Effector CD8-positive, alpha-beta T cell (primary cell): ENCODE results near the gene PPIP5K2.
"Not testable (repeated sequence)": the region's sequence is repeated elsewhere in the genome, so short reads cannot be mapped to it uniquely, and the experiment has no call there.

Experiments
- DNase-seq: peaks from one replicate; lab custom pipeline; 2025; lab: John Stamatoyannopoulos, UW
- total RNA-seq, 4 experiments: gene quantifications; one replicate each; lab custom pipeline; 2026; lab: John Stamatoyannopoulos, UW

Gene PPIP5K2
- total RNA-seq: 55.9 to 88.0 (median 72.3) reads per million in 4 experiments

DNA sequence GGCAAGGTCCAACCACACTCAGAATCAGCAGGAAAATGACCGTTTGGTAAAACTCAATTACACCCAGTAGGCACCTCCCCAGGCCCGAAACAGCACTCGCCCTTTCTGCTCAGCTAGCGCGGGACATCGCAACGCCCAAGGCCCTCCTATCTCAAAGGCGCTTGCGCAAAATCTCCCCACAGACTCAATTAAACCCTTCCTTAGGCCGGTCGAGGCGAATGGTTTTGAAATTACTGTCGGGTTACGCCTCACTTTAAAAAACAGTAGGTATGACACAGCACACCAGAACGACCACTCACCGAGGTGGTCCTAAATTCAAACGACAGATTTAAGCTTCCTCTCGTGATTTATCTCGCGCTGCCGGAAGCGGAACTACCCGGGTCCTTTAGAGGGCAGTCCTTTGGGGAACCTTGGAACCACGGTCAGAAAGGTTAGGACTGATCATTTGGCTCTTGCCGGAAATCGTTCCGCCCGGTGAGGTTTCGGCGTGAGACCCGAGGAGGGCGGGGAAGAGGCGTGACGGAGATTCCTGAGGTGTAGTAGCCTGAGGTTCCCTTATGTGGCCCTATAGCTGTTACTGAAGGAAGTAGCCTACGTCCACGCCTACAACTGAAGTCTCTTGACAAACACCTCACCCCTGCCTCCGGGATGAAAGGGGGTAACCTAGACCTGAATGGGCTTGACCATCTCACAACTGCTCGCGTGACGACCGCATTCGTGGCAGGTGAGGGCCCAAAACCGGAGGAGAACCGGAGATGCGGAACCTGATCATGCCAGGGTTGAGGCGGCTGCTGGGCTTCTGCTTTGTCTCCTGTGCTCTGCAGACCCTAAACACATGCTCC is at the start of gene PPIP5K2, which contains the start of gene GIN1:
PPIP5K2 (plus strand) TSS at position 537 of the 842 bp plus-strand sequence. CDS start 9,289 bp downstream, outside the sequence.
GIN1 (minus strand) TSS at position 374 of the 842 bp plus-strand sequence. CDS start 11,431 bp downstream, outside the sequence.
- peak; percentile 95 for DNase-seq

- DNase-seq: not testable (repeated sequence)
Observed at GRCh38 chr5:103073500-103073899, 46.6 kb upstream of the PPIP5K2 start.

DNA sequence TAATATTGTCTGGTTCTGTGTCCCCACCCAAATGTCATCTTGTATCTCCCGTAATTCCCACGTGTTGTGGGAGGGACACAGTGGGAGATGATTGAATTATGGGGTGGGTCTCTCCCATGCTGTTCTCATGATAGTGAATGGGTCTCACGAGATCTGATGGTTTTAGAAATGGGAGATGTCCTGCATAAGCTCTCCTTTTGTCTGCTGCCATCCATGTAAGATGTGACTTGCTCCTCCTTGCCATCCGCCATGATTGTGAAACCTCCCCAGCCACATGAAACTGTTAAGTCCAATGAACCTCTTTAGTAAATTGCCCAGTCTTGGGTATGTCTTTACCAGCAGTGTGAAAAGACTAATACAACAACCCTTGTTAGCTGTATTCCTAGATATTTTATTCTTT is 44.7 kb upstream of the PPIP5K2 start:
- no peak for DNase-seq

- no peak for DNase-seq
Observed at GRCh38 chr5:103079796-103080195, 40.3 kb upstream of the PPIP5K2 start.

- DNase-seq: no peak
Observed at GRCh38 chr5:103086547-103086946, 33.6 kb upstream of the PPIP5K2 start.

DNA sequence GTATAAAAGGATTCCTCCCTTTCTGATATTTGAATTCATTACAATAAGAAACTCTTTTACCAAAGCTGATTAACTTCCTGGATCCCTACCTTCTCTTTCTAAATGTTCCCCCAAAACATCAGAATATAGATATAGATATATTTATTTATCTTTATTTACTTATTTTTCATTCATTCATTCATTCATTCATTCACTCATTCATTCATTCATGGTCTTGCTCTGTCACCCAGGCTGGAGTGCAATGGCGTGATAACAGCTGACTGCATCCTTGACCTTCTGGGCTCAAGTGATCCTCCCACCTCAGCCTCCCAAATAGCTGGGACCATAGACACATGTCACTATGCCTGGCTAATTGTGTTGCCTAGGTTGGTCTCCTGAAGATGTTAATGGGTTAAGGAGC is 30.8 kb upstream of the PPIP5K2 start:
- no peak for DNase-seq

- no peak for DNase-seq
Observed at GRCh38 chr5:103090791-103091190, 29.3 kb upstream of the PPIP5K2 start.

DNA sequence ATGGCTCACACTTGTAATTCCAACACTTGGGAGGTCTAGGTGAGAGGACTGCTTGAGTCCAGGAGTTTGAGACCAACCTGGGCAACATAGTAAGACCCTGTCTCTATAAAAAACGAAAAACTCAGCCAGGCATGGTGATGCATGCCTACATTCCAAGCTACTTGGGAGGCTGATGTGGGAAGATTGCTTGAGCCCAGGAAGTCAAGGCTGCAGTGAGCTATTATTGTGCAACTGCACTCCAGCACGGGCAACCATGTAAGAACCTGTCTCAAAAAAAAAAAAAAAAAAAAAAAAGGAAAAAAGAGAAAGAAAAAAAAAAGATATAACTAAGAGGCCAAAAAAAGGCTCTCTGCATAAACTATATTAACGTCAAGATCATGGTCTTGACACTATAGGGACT is 27.4 kb upstream of the PPIP5K2 start:
- no peak for DNase-seq

DNA sequence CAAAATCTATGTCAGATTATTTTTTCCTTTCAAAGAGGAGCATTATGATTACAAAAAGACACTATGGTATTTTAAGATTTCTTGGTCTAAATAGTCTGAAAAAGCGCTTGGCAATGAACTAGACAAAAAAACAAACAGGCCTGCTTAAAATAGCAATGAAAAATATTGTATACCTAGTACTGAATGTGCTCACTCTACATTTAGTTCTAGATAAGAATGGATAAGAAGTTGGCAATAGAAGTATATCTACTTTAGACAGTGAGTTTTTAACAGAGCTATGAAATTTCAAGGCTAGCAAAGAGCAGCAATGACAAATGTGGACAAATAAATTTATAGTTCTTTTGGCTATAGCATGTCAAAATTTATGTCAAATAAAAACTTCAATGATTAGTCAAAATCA is 26.4 kb upstream of the PPIP5K2 start:
- DNase-seq: no peak

DNA sequence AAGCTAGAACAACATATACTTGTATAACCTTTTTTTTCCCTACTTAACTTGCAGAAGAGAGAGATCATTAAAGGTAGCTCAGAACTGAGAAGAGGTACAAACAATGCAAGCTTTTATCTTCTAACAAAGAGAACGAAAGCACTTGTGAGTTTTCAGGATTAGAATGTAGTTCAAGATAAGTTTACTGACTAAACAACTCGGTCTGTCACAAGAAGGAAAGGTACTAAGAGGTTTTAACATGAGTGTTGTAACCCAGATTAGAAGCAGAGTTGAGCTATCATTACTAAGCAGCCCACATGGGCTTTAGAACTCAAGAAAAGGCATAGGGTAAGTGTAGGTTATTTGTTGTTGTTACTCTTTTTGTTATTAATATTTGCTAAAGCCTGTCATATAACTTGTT is 25.4 kb upstream of the PPIP5K2 start:
- DNase-seq: no peak

- no peak for DNase-seq
Observed at GRCh38 chr5:103098993-103099392, 21.1 kb upstream of the PPIP5K2 start.

DNA sequence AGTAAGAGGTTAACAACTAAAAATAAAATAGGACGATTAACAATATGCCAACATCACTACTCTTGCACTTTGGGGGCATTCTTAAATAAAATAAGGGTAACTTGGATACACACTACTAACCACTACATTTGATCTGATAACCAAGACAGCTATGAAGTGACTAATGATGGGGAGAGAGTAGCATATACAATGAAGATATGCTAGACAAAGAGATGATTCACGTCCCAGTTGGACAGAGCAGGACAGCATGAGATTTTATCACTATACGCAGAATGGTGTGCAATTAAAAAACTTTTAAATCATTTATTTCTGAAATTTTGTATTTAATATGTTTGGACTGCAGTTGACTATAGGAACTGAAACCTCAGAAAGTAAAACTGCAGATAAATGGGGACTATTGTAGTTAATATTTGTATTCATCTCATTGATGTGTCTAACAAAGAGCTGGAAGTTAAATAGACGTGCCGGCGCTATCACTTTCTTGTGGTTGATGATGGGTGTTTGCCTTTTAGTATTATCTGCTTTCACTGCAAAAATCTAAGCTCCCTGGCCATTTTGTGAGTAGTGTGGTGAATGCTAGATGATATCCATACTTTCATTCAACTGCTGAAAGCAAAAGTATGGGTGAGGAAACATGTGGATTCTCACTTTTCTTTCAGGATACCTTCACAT is 18.9 kb upstream of the PPIP5K2 start:
- DNase-seq: no peak

DNA sequence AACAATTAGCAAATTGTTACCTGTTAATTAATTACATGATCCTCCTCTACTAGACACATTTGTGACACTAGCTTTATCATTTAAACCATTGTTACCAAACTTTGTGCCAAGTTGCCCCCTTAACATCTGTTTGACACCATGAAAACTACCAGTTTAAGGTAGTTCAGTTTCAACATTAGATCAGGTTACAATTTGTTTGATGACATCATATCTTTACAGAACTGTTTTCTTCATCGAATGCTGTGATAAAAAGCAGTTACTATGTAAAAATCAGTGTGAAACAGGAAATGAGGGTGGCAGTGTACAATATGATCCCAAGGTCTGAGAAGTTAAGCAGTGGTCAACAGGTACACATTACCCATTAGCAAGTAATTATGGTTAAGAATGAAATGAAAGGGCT is 17.9 kb upstream of the PPIP5K2 start:
- DNase-seq: no peak

DNA sequence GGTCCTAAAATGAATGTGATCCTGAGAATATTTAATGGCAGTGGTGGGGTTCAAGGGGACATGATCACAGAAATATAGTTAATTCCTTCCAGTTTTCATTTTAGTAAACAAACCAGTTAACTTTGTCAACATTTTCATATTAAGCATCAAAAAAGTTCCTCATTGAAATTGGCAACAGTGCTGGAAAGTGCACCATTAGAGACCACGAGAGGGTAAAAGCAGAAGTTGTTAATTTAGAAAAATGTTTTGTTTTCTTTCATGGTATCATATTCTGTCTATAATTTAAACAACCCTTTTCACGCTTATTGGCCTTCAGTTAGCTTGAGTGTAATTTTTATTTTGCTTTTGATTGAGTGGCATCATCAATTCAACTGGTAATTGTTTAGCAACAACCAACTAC is 12.0 kb upstream of the PPIP5K2 start:
- DNase-seq: no peak

DNA sequence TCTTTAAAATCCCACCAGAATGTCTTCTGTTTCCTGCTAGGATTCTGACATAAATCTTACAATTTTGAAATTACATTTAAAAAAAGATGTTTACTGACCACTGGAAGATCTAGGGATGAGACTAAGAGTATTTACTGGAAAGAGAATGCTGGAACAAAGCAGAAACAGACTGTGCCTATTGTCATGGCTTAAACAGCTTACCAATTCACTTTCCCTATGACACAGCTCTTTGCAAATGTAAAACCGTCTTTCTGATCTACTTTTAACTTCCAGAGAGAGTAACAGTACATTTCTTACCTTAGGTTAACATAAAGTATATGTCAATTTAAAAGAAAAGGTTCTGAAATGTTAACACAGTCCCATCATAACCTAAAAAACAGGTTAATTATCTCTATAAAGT is 10.8 kb upstream of the PPIP5K2 start:
- DNase-seq: no peak

DNA sequence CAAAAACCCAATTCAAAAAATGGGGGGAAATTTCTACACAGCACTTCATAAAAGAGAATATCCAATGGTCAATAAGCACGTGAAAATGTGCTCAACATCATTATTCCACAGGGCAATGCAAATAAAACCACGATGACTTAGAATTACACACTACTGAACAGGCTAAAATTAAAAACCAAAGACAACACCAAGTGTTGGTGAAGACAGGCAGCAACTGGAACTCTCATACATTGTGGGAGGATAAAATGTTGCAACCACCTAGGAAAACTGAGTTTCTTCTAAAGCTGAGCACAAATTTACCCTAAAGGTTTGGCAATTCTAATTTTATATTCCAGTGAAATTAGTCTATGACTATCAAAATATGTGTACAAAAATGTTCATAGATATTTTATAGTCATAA is 9.7 kb upstream of the PPIP5K2 start:
- no peak for DNase-seq

DNA sequence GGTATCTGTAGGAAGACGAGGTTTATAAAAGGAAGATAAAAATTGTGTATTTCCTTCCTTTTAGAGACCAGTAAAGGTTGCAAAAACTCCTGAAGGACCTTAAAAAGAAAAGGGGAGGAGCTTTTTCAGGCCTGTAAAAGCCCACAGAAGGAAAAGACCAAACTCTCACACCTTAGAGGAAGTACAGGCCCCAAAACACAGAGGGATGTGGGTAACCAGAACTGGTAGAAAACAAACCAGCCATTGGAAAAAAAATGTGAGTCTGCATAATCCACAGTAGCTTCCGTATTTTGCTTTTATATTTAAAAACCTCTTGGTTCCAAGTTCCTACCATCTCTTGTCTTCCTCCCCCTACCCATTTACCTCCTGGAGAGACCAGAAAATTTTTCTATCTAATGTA is 8.6 kb upstream of the PPIP5K2 start:
- no peak for DNase-seq

DNA sequence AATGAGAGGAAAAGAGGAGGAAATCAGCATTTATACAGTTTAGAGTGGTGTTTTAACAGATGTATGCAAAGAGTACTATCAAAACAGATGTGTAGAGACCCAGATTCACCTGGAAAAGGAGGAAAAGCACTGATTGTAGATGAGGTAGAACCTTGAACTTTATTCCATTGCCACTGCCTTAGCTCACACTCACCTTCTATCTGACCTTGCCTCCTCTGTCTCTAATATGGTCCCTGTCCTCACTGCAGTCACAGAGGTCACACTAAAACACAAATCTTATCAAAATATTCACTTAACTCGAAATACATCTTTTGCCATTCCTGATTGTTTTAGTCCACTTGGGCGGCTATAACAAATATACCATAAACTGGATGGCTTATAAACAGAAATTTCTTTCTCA is 7.2 kb upstream of the PPIP5K2 start:
- DNase-seq: no peak

- no peak for DNase-seq
Observed at GRCh38 chr5:103114440-103114839, 5.7 kb upstream of the PPIP5K2 start.

DNA sequence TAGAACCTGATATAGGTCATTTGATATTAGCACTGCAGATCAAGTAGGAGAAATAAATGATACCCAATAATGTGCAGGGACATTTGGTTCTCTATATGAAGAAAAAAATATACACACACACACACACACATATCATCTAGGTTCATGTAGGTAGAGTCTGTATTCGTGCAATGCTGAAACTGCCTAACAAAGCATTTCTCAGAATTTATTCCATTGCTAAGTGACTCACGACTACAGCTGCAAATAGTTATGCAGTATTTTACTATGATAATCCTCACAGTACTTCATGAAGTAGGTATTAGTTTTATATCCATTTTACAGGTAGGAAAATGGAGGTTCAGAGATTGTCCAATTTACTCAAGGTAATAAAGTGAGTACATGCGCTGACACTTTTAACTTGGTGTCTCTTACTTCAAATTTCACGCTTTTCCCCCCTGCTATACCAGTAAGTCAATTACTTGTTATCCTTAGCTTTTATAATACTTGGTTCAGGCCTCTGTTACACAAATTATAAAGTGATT is 2.6 kb upstream of the PPIP5K2 start:
- DNase-seq: no peak

DNA sequence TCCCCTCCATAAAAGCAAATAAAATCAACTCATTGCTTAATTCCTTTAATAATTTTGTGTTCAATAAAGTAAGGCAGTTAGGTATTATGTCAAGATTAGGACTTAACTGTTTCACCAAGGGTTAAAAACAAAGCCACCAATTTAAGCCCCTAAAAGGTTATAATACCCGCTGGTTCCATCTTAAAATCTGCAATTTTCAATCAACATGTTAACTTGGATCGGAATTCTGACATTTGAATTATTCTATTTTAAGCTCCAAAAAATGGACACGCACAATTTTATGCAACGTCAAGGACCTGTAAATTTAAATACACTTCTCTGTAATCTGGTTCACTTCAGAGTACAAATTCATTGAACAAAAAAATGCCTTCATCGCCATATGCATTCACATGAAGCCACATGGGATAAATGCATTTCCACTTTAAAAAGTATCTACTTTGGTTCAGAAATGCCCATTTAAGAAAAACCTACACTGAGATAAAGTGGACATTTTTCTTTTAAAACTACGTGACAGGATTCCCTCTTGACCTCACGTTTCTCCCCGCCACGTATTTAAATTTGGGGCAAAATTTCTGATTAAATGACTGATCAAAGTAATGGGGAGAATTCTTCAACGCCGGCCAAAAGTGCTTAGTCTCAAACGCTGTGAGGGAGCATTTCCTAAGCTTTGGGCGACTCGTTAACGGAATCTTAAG is 884 bp upstream of the PPIP5K2 start:
- no peak for DNase-seq

GRCh38 chr5:103120607-103121200 is 603 bp downstream of the PPIP5K2 start:
- DNase-seq: no peak
